Suprapubic skin (tissue), 4 donors: Measurements from ENCODE around the gene LARGE1. TPM values are rescaled to one million over a fixed set of nuclear protein-coding genes. Genes with fewer than 3 reads are reported as not detected.

Experiments used
- DNase-seq, 2 donors: peaks; one replicate each; pipeline ENCODE4 v3.0.0-alpha.2; 2019; ENCODE audit warnings: low spot score in 2 of 2
- H3K27ac ChIP-seq: fragments of 200-600 bp; sonication (generic); one replicate; pipeline ENCODE4 v1.5.1; 2019
- H3K27me3 ChIP-seq: fragments of 200-600 bp; sonication (generic); one replicate; pipeline ENCODE4 v1.5.1; 2019
- H3K36me3 ChIP-seq: fragments of 200-600 bp; sonication (generic); one replicate; pipeline ENCODE4 v1.5.1; 2019
- H3K4me1 ChIP-seq: fragments of 200-600 bp; sonication (generic); one replicate; pipeline ENCODE4 v1.5.1; 2019
- H3K4me3 ChIP-seq: fragments of 200-600 bp; sonication (generic); one replicate; pipeline ENCODE4 v1.5.1; 2019; ENCODE audit warnings: mild to moderate bottlenecking
- H3K9me3 ChIP-seq: fragments of 200-600 bp; sonication (generic); one replicate; pipeline ENCODE4 v1.5.1; 2019
- CTCF ChIP-seq, 2 donors: fragments of 200-600 bp in 1 of 2; fragments of 450-650 bp in 1 of 2; sonication (generic) in 1 of 2; IDR thresholded peaks; one replicate each; pipeline ENCODE4 v1.5.1; 2016 to 2019; ENCODE audit warnings: antibody characterized with exemption in 2 of 2, mild to moderate bottlenecking in 1 of 2, moderate library complexity in 1 of 2
- EP300 ChIP-seq: sonication (generic); formaldehyde crosslinking; IDR thresholded peaks from one replicate; pipeline ENCODE4 v1.6.1; 2017; ENCODE audit warnings: antibody characterized with exemption
- POLR2A ChIP-seq, 2 donors: fragments of 450-650 bp; IDR thresholded peaks; one replicate each; pipeline ENCODE4 v1.6.1; 2017; ENCODE audit warnings: antibody characterized with exemption in 2 of 2, mild to moderate bottlenecking in 2 of 2, moderate library complexity in 2 of 2
- POLR2AphosphoS5 ChIP-seq, 3 donors: sonication (generic); formaldehyde crosslinking; IDR thresholded peaks; one replicate each; pipeline ENCODE4 v1.6.1; 2017; ENCODE audit warnings: antibody characterized with exemption in 3 of 3
- WGBS: methylation state at CpG from one replicate; pipeline ENCODE4 v1.1.5; 2018; 5-methylcytosine and 5-hydroxymethylcytosine counted together
- total RNA-seq, 4 donors: library from RNA; depleted of rRNA; stranded (reverse); fragments of >200 nt; gene quantifications; one replicate each; pipeline ENCODE4 v1.1.0, GENCODE V29; 2016

The LARGE1 gene
- total RNA-seq, 4 donors from 2014 or later = 12.1 to 41.6 (median 21.1) TPM

- Histone ChIP-seq H3K36me3 (no peaks in the 10 kb centered on the region), H3K27me3 (no peaks in the 10 kb centered on the region), H3K27ac (no peak overlapping the region), H3K9me3 (no peaks in the 10 kb centered on the region), H3K4me3 (no peak overlapping the region), H3K4me1 (peaks cover 5% of the 10 kb centered on the region)
- DNase-seq = no peak
- no peak for TF ChIP-seq CTCF (IDR thresholded peaks at IDR 0.05)
- no peak for TF ChIP-seq EP300
- TF ChIP-seq POLR2A (IDR thresholded peaks at IDR 0.05) = no peak
- no peak for TF ChIP-seq POLR2AphosphoS5 (IDR thresholded peaks at IDR 0.05)
- 84% methylated on average over 7 of the region's 7 CpGs for WGBS
These were observed 22.2 kb downstream of the LARGE1 start for GRCh38 chr22:33898121-33898520.

DNA sequence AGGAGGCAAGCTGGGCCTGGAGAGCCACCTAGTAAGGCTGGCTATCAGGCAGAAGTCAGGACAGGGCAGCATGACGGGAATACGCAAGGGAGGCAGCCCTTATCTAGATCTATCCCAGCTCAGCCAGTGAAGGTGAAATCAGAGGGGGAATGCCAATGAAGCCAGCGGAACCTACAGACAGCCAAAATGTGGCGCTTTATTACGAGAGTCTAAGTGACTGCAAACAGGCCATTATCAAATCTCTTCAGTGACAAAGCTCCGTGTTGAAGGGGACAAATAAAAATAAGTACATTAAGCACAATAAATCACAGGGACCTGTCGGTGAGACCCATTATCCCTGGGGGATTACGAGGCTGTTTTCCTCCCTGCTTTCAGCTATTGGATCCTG lies 22.8 kb downstream of the LARGE1 start:
- no peak for TF ChIP-seq EP300
- no peak for TF ChIP-seq POLR2A (IDR thresholded peaks at IDR 0.05)
- TF ChIP-seq CTCF (IDR thresholded peaks at IDR 0.05) = no peak
- no peak for TF ChIP-seq POLR2AphosphoS5 (IDR thresholded peaks at IDR 0.05)
- Histone ChIP-seq H3K36me3 (no peaks in the 10 kb centered on the region), H3K4me3 (no peak overlapping the region), H3K27ac (no peak overlapping the region), H3K27me3 (no peaks in the 10 kb centered on the region), H3K4me1 (peaks cover 5% of the 10 kb centered on the region), H3K9me3 (no peaks in the 10 kb centered on the region)
- DNase-seq = no peak
- 84% methylated on average over 8 of the region's 8 CpGs for WGBS

DNA sequence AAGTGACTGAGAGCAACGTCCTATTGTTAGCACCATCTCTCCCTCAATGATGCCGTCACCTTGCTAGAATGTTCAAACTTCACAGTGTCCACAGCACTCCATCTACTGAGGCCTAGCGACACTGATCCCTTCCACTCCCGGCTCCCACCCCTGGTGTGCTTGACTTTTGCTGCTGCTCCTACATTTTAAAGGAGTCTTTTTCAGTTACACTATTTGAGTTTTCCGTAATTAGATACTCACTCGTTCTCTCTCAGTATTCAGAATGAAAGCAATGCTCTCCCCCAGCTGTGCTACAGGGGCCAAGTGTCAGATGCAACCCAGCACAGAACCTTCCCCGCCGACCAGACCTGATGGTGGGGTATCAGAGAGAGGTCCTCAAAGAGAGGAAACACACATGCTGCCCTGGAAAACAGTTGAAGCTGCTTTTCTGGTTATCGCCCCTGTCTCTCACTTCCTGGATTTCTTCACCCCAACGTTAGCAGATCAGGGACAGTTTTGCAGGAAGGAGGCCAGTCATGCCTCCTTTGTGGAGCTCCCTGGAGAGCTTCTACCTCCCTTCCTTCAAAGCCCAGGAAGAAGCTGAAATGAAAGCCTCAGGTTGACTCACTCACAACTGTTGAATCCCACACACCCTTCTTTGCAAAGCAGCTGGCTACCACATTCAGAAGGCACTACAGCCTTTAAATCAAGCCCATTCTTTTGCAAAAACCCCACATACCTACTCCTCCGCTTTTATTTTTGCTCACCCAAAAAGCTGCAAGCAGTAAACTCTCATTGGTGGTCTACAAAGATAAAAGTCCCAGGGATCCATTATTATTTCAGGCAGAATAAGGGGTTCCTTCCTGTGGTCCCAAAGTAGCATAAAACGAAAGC lies 23.5 kb downstream of the LARGE1 start:
- Histone ChIP-seq H3K4me3 (no peak overlapping the region), H3K9me3 (no peaks in the 10 kb centered on the region), H3K27me3 (no peaks in the 10 kb centered on the region), H3K4me1 (peaks cover 5% of the 10 kb centered on the region), H3K36me3 (no peaks in the 10 kb centered on the region), H3K27ac (no peak overlapping the region)
- DNase-seq = no peak
- WGBS = 84% methylated on average over 12 of the region's 12 CpGs
- TF ChIP-seq POLR2A (IDR thresholded peaks at IDR 0.05) (no peak), CTCF (IDR thresholded peaks at IDR 0.05) (no peak), EP300 (no peak), POLR2AphosphoS5 (IDR thresholded peaks at IDR 0.05) (no peak)

DNA sequence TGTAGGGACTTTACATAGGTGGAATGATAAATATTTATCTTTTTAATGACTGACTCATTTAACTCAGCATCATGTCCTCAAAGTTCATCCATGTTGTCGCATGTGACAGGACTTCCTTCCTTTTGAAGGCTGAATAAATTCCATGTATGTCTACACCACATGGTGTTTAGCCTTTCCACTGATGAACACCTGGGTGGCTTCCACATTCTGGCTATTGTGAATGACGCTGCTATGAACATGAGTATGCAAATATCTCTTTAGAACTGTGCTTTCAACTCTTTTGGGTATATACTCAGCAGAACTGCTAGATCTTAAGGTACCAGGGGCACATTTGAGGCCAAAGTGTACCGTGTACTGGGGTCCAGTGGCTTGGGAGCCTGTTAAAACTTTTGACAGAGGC lies 24.1 kb downstream of the LARGE1 start:
- Histone ChIP-seq H3K27me3 (no peaks in the 10 kb centered on the region), H3K36me3 (no peaks in the 10 kb centered on the region), H3K27ac (no peak overlapping the region), H3K4me3 (no peak overlapping the region), H3K4me1 (peaks cover 5% of the 10 kb centered on the region), H3K9me3 (no peaks in the 10 kb centered on the region)
- 91% methylated on average over 3 of the region's 3 CpGs for WGBS
- DNase-seq = no peak
- TF ChIP-seq POLR2AphosphoS5 (IDR thresholded peaks at IDR 0.05) = no peak
- no peak for TF ChIP-seq CTCF (IDR thresholded peaks at IDR 0.05)
- no peak for TF ChIP-seq POLR2A (IDR thresholded peaks at IDR 0.05)

- H3K9me3 ChIP-seq = no peaks in the 10 kb centered on the region
- peaks cover 5% of the 10 kb centered on the region for H3K4me1 ChIP-seq
- no peak for TF ChIP-seq POLR2AphosphoS5 (IDR thresholded peaks at IDR 0.05)
- no peak for DNase-seq
- H3K4me3 ChIP-seq = no peak overlapping the region
- H3K27me3 ChIP-seq = no peaks in the 10 kb centered on the region
- H3K36me3 ChIP-seq = no peaks in the 10 kb centered on the region
- WGBS = 92% methylated on average over 2 of the region's 2 CpGs
- H3K27ac ChIP-seq = no peak overlapping the region
These were observed 24.8 kb downstream of the LARGE1 start for GRCh38 chr22:33895444-33895843.
